Panc1 (cell line): ENCODE data around the gene ITPKB. TPM values are rescaled to one million over a fixed set of nuclear protein-coding genes. Genes with fewer than 3 reads are reported as not detected.

ENCODE experiments used
- ATAC-seq: fragments of 200-7000 bp; cut with Tn5 transposase; 2 replicates; pipeline ENCODE4 v1.9.1; 2020; ENCODE audit warnings: mild to moderate bottlenecking, moderate library complexity
- BruUV-seq: library from RNA; stranded (reverse); fragments of 400-500 nt; replicated peaks from 2 replicates; lab custom pipeline; 2021; lab: Mats Ljungman, UMichigan
- CTCF ChIA-PET: fragments of 300-600 bp; sonication (Branson Sonifier 250); formaldehyde crosslinking; loops from one replicate; lab custom pipeline; 2022; ENCODE audit warnings: antibody characterized with exemption; lab: Charles Lee
- POLR2A ChIA-PET: fragments of 300-600 bp; sonication (Branson Sonifier 250); formaldehyde crosslinking; loops from one replicate; lab custom pipeline; 2022; ENCODE audit warnings: antibody characterized with exemption; lab: Charles Lee
- DNase-seq: peaks from one replicate; pipeline ENCODE4 v3.0.0-alpha.2; 2010; ENCODE audit warnings: low read depth, low spot score
- H3K27ac ChIP-seq: 2 replicates; pipeline ENCODE4 v1.5.1; 2011; ENCODE audit warnings: mild to moderate bottlenecking, low read length, inconsistent platforms
- H3K27me3 ChIP-seq: fragments of 200-500 bp; sonication (Bioruptor generic); 2 replicates; pipeline ENCODE4 v1.6.0; 2014; ENCODE audit warnings: low read length, inconsistent platforms; ENCODE audit not compliant: control insufficient read depth, insufficient read depth
- H3K36me3 ChIP-seq: fragments of 200-500 bp; sonication (Bioruptor generic); 2 replicates; pipeline ENCODE4 v1.5.1; 2014; ENCODE audit warnings: inconsistent platforms, mild to moderate bottlenecking, low read length, moderate library complexity; ENCODE audit not compliant: control insufficient read depth, insufficient read depth
- H3K4me1 ChIP-seq: 2 replicates; pipeline ENCODE4 v1.5.1; 2011; ENCODE audit warnings: inconsistent platforms, mild to moderate bottlenecking, low read length, moderate library complexity; ENCODE audit not compliant: control insufficient read depth, insufficient read depth
- H3K4me3 ChIP-seq, 2 experiments: 2 replicates each; pipeline ENCODE4 v1.5.1; 2011 to 2012; ENCODE audit warnings: low read depth in 2 of 2, low read length in 2 of 2, mild to moderate bottlenecking in 2 of 2, inconsistent platforms in 1 of 2, moderate library complexity in 1 of 2
- H3K9me3 ChIP-seq: fragments of 200-500 bp; sonication (Bioruptor generic); 2 replicates; pipeline ENCODE4 v1.5.1; 2014; ENCODE audit warnings: low read depth, mild to moderate bottlenecking, inconsistent platforms, low read length, moderate library complexity; ENCODE audit not compliant: control insufficient read depth, insufficient read depth
- POLR2AphosphoS5 ChIP-seq: IDR thresholded peaks from 2 replicates; pipeline ENCODE4 v1.6.1; 2012; ENCODE audit warnings: mild to moderate bottlenecking, low read depth, low read length, moderate library complexity
- SIN3A ChIP-seq: IDR thresholded peaks from 2 replicates; pipeline ENCODE4 v1.6.1; 2012; ENCODE audit warnings: low read depth, mild to moderate bottlenecking, low read length, moderate library complexity, borderline replicate concordance; ENCODE audit not compliant: insufficient read depth
- TCF7L2 ChIP-seq: IDR thresholded peaks from 2 replicates; pipeline ENCODE4 v1.6.1; 2011; ENCODE audit warnings: mild to moderate bottlenecking, low read depth, low read length, inconsistent platforms
- in situ Hi-C: cut with HindIII; loops from 2 replicates; pipeline ENCODE4 v1.10.0; 2016; ENCODE audit warnings: low sequenced_read_pairs, low pct_unique_long_range_greater_than_20kb
- intact Hi-C: fragments of 100-400 bp; cut with micrococcal nuclease; formaldehyde crosslinking; loops from one replicate; pipeline ENCODE4 v1.10.0; 2022; ENCODE audit not compliant: unreplicated experiment
- total RNA-seq: library from RNA; stranded (reverse); gene quantifications from one replicate; pipeline ENCODE4 v1.2.1, GENCODE V29; 2021; ENCODE audit not compliant: unreplicated experiment
- TF ChIP-seq, protein P1 (sequence below): fragments of 450-650 bp; IDR thresholded peaks from 2 replicates; pipeline ENCODE4 v1.5.1; 2017; ENCODE audit warnings: mild to moderate bottlenecking
- TF ChIP-seq, protein P2 (sequence below), 2 experiments: IDR thresholded peaks; 2 replicates each; pipeline ENCODE4 v1.6.1; 2011 to 2012; ENCODE audit warnings: low read depth in 2 of 2, control low read depth in 1 of 2, low read length in 1 of 2, mild to moderate bottlenecking in 1 of 2, moderate library complexity in 1 of 2; ENCODE audit not compliant: insufficient read depth in 1 of 2

The ITPKB gene
- total RNA-seq, 1 experiment from 2014 or later, result 10.9 TPM

DNA sequence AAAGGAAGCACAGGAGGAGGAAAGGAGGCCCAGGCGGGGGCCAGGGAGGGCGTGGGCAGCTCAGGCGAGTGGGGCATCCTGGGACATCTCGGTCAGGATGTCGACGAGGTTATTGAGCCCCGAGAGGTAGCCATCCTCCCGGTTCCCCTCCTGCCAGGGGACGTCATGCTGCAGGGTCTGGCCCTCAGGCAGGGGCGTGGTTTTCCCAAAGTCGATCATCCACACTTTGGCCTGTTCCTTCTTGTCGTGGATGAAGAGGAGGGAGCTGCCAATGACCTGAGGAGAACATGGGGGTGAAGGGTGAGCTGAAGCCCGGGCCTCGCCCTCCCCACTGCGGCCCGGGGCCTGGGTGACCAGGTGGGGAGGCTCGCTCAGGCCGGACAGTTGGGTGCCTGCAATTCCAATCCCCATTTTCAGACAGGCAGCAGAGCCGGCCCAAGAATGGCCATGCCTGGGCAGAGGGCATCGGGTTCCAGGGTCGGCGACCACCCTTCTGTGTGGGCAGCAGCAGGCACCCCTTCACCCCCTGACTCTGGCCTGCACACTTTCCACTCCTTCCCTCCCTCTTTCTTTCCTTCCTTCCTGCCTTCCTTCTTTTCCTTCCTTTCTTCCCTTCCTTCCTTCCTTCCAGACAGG lies 104.4 kb downstream of the ITPKB start:
- ChIA-PET POLR2A (no interaction called here), CTCF (interaction anchor here (0.8 kb wide), 1 partner anchor 192 kb away, joined by 3 read pairs; no protein-coding TSS in a partner anchor)
- intact Hi-C loops, result loop anchor here (2.0 kb wide), 1 partner anchor 194 kb away; no protein-coding TSS in a partner anchor
- 0 out of 2 replicates have a peak, but pooled peaks have one; percentile 3 for ATAC-seq
- Histone ChIP-seq H3K36me3 (no peaks in the 10 kb centered on the region), H3K27ac (no peak overlapping the region), H3K4me1 (no peaks in the 10 kb centered on the region; the same call in 1 of the 2 replicates), H3K27me3 (no peaks in the 10 kb centered on the region), H3K9me3 (no peaks in the 10 kb centered on the region), H3K4me3 (no peak overlapping the region)
- DNase-seq, result no peak
- BruUV-seq, result no TSS peak
- in situ Hi-C loops, result no loop called here
- TF ChIP-seq, protein P1, sequence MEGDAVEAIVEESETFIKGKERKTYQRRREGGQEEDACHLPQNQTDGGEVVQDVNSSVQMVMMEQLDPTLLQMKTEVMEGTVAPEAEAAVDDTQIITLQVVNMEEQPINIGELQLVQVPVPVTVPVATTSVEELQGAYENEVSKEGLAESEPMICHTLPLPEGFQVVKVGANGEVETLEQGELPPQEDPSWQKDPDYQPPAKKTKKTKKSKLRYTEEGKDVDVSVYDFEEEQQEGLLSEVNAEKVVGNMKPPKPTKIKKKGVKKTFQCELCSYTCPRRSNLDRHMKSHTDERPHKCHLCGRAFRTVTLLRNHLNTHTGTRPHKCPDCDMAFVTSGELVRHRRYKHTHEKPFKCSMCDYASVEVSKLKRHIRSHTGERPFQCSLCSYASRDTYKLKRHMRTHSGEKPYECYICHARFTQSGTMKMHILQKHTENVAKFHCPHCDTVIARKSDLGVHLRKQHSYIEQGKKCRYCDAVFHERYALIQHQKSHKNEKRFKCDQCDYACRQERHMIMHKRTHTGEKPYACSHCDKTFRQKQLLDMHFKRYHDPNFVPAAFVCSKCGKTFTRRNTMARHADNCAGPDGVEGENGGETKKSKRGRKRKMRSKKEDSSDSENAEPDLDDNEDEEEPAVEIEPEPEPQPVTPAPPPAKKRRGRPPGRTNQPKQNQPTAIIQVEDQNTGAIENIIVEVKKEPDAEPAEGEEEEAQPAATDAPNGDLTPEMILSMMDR, result no peak
- no peak for TF ChIP-seq SIN3A
- no peak for TF ChIP-seq TCF7L2
- TF ChIP-seq POLR2AphosphoS5, result no peak
- TF ChIP-seq, protein P2, sequence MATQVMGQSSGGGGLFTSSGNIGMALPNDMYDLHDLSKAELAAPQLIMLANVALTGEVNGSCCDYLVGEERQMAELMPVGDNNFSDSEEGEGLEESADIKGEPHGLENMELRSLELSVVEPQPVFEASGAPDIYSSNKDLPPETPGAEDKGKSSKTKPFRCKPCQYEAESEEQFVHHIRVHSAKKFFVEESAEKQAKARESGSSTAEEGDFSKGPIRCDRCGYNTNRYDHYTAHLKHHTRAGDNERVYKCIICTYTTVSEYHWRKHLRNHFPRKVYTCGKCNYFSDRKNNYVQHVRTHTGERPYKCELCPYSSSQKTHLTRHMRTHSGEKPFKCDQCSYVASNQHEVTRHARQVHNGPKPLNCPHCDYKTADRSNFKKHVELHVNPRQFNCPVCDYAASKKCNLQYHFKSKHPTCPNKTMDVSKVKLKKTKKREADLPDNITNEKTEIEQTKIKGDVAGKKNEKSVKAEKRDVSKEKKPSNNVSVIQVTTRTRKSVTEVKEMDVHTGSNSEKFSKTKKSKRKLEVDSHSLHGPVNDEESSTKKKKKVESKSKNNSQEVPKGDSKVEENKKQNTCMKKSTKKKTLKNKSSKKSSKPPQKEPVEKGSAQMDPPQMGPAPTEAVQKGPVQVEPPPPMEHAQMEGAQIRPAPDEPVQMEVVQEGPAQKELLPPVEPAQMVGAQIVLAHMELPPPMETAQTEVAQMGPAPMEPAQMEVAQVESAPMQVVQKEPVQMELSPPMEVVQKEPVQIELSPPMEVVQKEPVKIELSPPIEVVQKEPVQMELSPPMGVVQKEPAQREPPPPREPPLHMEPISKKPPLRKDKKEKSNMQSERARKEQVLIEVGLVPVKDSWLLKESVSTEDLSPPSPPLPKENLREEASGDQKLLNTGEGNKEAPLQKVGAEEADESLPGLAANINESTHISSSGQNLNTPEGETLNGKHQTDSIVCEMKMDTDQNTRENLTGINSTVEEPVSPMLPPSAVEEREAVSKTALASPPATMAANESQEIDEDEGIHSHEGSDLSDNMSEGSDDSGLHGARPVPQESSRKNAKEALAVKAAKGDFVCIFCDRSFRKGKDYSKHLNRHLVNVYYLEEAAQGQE (IDR thresholded peaks at IDR 0.05; ENCODE audit: insufficient read depth in 1 of 2, low read depth in 2 of 2, low read length in 1 of 2), result no peak

DNA sequence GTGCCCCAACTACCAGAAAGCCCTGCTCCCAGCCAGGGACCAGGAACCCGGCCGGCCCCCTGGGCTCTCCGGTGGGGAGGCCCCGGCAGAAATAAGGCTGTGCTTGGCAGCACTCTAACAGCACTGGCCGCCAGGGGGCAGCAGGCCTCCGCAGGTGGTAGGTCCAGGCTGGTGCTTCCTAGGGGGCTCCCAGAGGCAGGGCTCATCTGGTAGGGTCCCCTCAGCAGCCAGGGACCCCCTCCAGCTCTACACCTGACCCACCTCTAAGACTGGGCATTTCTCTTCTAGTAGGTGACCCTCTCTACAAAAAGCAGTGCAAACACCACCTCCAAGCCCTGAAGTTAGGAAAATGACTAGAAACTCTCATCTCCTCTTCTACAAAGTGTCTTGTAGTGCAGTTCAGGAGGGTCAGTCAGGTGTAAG lies 104.9 kb downstream of the ITPKB start:
- peak; percentile 95 for ATAC-seq
- TF ChIP-seq, protein P2 (IDR thresholded peaks at IDR 0.05; ENCODE audit: insufficient read depth in 1 of 2, low read depth in 2 of 2, low read length in 1 of 2), result no peak
- TF ChIP-seq, protein P1, result peak; percentile 97
- intact Hi-C loops (loop anchor here (2.0 kb wide), 1 partner anchor 195 kb away; no protein-coding TSS in a partner anchor), in situ Hi-C loops (no loop called here)
- POLR2A ChIA-PET, result interaction anchor here (0.6 kb wide), 1 partner anchor 107 kb away, joined by 9 read pairs; no protein-coding TSS in a partner anchor
- Histone ChIP-seq H3K36me3 (no peaks in the 10 kb centered on the region), H3K27ac (no peak overlapping the region), H3K27me3 (no peaks in the 10 kb centered on the region), H3K4me1 (no peaks in the 10 kb centered on the region; the same call in 1 of the 2 replicates), H3K9me3 (no peaks in the 10 kb centered on the region), H3K4me3 (no peak overlapping the region)
- peak; percentile 35 for DNase-seq
- CTCF ChIA-PET, result interaction anchor here (0.9 kb wide), 1 partner anchor 193 kb away, joined by 8 read pairs; no protein-coding TSS in a partner anchor
- BruUV-seq, result no TSS peak
